ENCODE measurements around the gene FGF12.

- TF ChIP-seq CTCF (IDR thresholded peaks at IDR 0.05; ENCODE audit: insufficient read depth, low read length, poor library complexity, severe bottlenecking) = no peak
- no peak for TF ChIP-seq EZH2phosphoT487 (conservative IDR thresholded peaks at IDR 0.05; ENCODE audit: low read length)
These were observed 230.3 kb downstream of the FGF12 start for GRCh38 chr3:192496905-192497587.

All from SU-DHL-6 (cell line).